Measurements from ENCODE around the gene MTMR3. TPM values are rescaled to one million over a fixed set of nuclear protein-coding genes. Genes with fewer than 3 reads are reported as not detected.

MTMR3 gene
- total RNA-seq, 1 donor from 2014 or later, result 35.4 TPM

DNA sequence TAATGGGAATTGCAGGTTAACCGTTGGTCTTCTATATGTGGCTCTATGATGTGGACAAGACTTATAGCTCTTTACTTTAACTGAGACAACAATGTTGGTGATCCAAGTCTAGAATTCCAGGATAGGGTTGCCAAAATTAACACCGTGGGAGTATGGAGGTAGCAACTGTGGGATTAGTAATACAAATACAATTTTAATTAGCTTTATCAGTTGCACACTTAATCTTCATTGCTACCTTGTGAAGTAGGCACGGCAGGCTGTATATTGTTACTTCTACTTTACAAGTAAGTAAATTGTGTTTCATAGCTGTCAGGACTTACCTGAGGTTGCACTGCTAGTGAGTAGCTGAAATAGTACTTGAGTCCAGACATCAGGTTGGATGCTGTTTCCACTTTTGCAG is 21.0 kb downstream of the MTMR3 start:
- Mint-ChIP-seq H3K27ac (no peak overlapping the region), H3K9me3 (peaks cover 2% of the 10 kb centered on the region), H3K27me3 (ENCODE audit: insufficient read depth, low read depth) (no peaks in the 10 kb centered on the region), H3K4me3 (no peak overlapping the region), H3K4me1 (peaks cover 9% of the 10 kb centered on the region), H3K36me3 (peaks cover 12% of the 10 kb centered on the region)
- H3K4me1 ChIP-seq, result no peaks in the 10 kb centered on the region
- H3K36me3 ChIP-seq, result no peaks in the 10 kb centered on the region
- no peak overlapping the region for H3K27ac ChIP-seq
- no peaks in the 10 kb centered on the region for H3K27me3 ChIP-seq
- no peaks in the 10 kb centered on the region for H3K9me3 ChIP-seq (ENCODE audit: low read depth)
- no peaks in the 10 kb centered on the region for H3F3A ChIP-seq (ENCODE audit: low read depth)
- H3K4me3 ChIP-seq, result no peak overlapping the region
- H4K20me1 ChIP-seq (ENCODE audit: low read depth), result peaks cover 61% of the 10 kb centered on the region
- H2AFZ ChIP-seq (replicated peaks), result no peak overlapping the region
- DNase-seq (ENCODE audit: low spot score), result no peak
- no peak overlapping the region for H3K4me2 ChIP-seq
- peaks cover 96% of the 10 kb centered on the region for H3K79me2 ChIP-seq (ENCODE audit: low read depth)
- TF ChIP-seq CTCF (IDR thresholded peaks at IDR 0.05), result no peak
- TF ChIP-seq EZH2 (IDR thresholded peaks at IDR 0.05), result no peak
- no peak for TF ChIP-seq EZH2phosphoT487 (IDR thresholded peaks at IDR 0.05)
- no peak overlapping the region for H3K9ac ChIP-seq

DNA sequence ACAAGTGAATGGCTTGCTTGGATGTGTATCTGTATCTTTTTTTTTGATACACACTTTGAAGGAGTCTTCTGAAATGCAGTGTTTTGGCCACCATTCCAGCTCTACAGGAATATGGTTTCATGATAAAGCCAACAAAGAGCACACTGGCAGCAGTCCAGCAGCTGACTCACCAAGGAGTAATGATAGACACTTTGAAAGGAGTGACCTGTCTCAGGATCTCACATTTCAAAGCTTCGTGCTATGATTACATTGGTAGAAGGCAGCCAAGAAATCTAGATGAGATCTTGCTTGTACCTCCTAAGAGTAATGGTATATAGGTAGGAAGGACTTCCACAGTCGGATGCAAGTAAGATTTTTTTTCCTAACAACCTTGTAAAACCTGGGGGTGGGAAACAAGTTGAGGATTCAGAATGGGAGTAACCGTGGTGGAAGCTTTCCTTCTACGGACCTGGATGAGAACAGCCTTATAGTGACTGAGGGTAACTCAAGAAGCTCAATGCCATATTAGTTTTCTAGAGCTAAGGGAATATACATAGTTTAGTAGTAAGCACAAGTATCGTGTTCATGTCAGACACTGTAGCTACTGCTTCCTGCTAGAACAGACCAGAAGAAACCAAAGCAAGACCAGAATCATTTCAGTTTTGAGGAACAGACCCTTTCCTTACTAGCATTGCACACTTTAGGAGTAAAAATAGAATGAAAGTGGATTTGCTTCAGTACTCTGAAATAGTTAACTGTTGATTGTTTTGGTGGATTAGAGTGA is 25.0 kb downstream of the MTMR3 start:
- no peaks in the 10 kb centered on the region for H3K27me3 ChIP-seq
- H3K4me2 ChIP-seq, result no peak overlapping the region
- H3K9ac ChIP-seq, result no peak overlapping the region
- H3F3A ChIP-seq (ENCODE audit: low read depth), result no peaks in the 10 kb centered on the region
- H2AFZ ChIP-seq (replicated peaks), result no peak overlapping the region
- Mint-ChIP-seq H3K27me3 (ENCODE audit: insufficient read depth, low read depth) (no peaks in the 10 kb centered on the region), H3K4me1 (peaks cover 9% of the 10 kb centered on the region), H3K4me3 (no peak overlapping the region), H3K27ac (peak overlapping the region; percentile 64), H3K36me3 (peaks cover 17% of the 10 kb centered on the region), H3K9me3 (peaks cover 4% of the 10 kb centered on the region)
- H3K4me3 ChIP-seq, result no peak overlapping the region
- no peaks in the 10 kb centered on the region for H3K4me1 ChIP-seq
- TF ChIP-seq EZH2phosphoT487 (IDR thresholded peaks at IDR 0.05), result no peak
- peaks cover 85% of the 10 kb centered on the region for H3K79me2 ChIP-seq (ENCODE audit: low read depth)
- H3K27ac ChIP-seq, result no peak overlapping the region
- H3K36me3 ChIP-seq, result no peaks in the 10 kb centered on the region
- H3K9me3 ChIP-seq (ENCODE audit: low read depth), result no peaks in the 10 kb centered on the region
- peaks cover 61% of the 10 kb centered on the region for H4K20me1 ChIP-seq (ENCODE audit: low read depth)
- DNase-seq (ENCODE audit: low spot score), result no peak

DNA sequence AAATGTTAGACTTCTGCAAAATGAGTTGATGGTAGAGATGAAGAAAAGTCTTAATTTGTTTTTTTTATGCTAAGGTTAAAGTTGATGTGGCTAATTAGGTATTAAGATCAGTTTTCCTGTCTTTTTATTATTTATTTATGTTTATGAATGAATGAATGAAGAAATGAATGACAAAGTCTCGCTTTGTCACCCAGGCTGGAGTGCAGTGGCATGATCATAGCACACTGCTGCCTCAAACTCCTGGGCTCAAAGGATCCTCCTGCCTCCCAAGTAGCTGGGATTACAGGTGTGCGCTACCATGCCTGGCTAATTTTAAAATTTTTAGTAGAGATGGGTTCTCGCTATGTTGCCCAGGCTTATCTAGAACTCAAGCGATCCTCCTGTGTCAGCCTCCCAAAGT is 29.2 kb downstream of the MTMR3 start:
- H3K36me3 Mint-ChIP-seq, result peaks cover 10% of the 10 kb centered on the region
- H3K9ac ChIP-seq, result no peak overlapping the region
- no peak overlapping the region for H3K27ac Mint-ChIP-seq
- H3K4me3 Mint-ChIP-seq, result no peak overlapping the region
- no peak overlapping the region for H3K4me3 ChIP-seq
- H4K20me1 ChIP-seq (ENCODE audit: low read depth), result peaks cover 70% of the 10 kb centered on the region
- H2AFZ ChIP-seq (replicated peaks), result no peak overlapping the region
- H3K9me3 ChIP-seq (ENCODE audit: low read depth), result no peaks in the 10 kb centered on the region
- peaks cover 4% of the 10 kb centered on the region for H3F3A ChIP-seq (ENCODE audit: low read depth)
- peaks cover 4% of the 10 kb centered on the region for H3K9me3 Mint-ChIP-seq
- H3K27me3 ChIP-seq, result no peaks in the 10 kb centered on the region
- no peaks in the 10 kb centered on the region for H3K27me3 Mint-ChIP-seq (ENCODE audit: insufficient read depth, low read depth)
- no peaks in the 10 kb centered on the region for H3K36me3 ChIP-seq
- no peak for TF ChIP-seq EZH2 (IDR thresholded peaks at IDR 0.05)
- peaks cover 9% of the 10 kb centered on the region for H3K4me1 Mint-ChIP-seq
- H3K79me2 ChIP-seq (ENCODE audit: low read depth), result peaks cover 89% of the 10 kb centered on the region
- no peak overlapping the region for H3K27ac ChIP-seq
- no peak overlapping the region for H3K4me2 ChIP-seq
- peaks cover 19% of the 10 kb centered on the region for H3K4me1 ChIP-seq
- DNase-seq (ENCODE audit: low spot score), result no peak

DNA sequence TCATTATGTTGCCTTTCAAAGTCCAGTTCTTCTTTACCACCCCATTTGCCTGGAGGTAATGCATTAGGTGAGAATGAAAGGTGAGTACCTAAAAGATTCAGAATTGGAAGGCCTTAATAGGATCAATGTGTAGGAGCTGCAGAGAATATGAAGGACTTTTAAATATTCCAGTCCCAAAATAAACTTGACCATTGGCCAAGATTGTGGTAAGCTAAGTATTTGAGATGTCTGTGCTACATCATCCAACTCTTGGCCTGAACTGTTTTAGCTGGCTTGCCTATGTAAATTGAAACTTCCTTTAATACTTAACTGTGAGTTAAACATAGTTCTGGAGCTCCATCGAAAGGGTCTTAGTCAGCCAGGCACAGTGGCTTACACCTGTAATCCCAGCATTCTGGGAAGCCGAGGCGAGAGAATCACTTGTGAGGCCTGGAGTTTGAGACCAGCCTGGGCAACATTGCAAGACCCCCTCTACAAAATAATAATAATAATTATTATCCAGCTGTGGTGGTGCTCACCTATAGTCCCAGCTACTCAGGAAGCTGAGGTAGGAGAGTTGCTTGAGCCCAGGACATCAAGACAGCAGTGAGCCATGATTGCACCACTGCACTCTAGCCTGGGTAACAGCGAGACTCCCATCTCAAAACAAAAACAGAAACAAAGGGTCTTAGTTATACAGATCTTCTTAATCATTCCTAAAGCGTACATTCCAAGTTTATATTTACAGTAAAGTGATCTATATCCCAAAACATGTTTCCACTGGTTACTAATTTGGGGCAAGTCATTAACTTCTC is 29.8 kb downstream of the MTMR3 start:
- H3K27me3 ChIP-seq, result no peaks in the 10 kb centered on the region
- Mint-ChIP-seq H3K27me3 (ENCODE audit: insufficient read depth, low read depth) (no peaks in the 10 kb centered on the region), H3K4me1 (peaks cover 4% of the 10 kb centered on the region), H3K4me3 (no peak overlapping the region), H3K9me3 (peaks cover 2% of the 10 kb centered on the region), H3K36me3 (peaks cover 10% of the 10 kb centered on the region), H3K27ac (no peak overlapping the region)
- no peaks in the 10 kb centered on the region for H3K9me3 ChIP-seq (ENCODE audit: low read depth)
- DNase-seq (ENCODE audit: low spot score), result no peak
- H3K4me1 ChIP-seq, result peaks cover 19% of the 10 kb centered on the region
- TF ChIP-seq CTCF (IDR thresholded peaks at IDR 0.05) (no peak), EZH2phosphoT487 (IDR thresholded peaks at IDR 0.05) (no peak), EZH2 (IDR thresholded peaks at IDR 0.05) (no peak)
- peak overlapping the region; percentile 58 for H3K4me2 ChIP-seq
- H3K4me3 ChIP-seq, result no peak overlapping the region
- H3K36me3 ChIP-seq, result no peaks in the 10 kb centered on the region
- peaks cover 89% of the 10 kb centered on the region for H3K79me2 ChIP-seq (ENCODE audit: low read depth)
- H2AFZ ChIP-seq (replicated peaks), result no peak overlapping the region
- no peak overlapping the region for H3K9ac ChIP-seq
- H3F3A ChIP-seq (ENCODE audit: low read depth), result peaks cover 4% of the 10 kb centered on the region
- no peak overlapping the region for H3K27ac ChIP-seq
- H4K20me1 ChIP-seq (ENCODE audit: low read depth), result peaks cover 72% of the 10 kb centered on the region

Data from neural progenitor cell (in vitro differentiated cells).